Endothelial cell of umbilical vein (primary cell): Measurements from ENCODE around the gene BRD2. TPM values are rescaled to one million over a fixed set of nuclear protein-coding genes. Genes with fewer than 3 reads are reported as not detected.

Source experiments
- BruUV-seq: library from RNA; stranded (reverse); fragments of 400-500 nt; replicated peaks from 2 replicates; lab custom pipeline; 2021; lab: Mats Ljungman, UMichigan
- CTCF ChIA-PET: fragments of 300-600, 350-600 bp; sonication (Branson Sonifier 250); formaldehyde crosslinking; loops from one replicate; lab custom pipeline; 2021; ENCODE audit warnings: antibody characterized with exemption, inconsistent platforms; lab: Charles Lee
- POLR2A ChIA-PET: fragments of 300-600, 350-600 bp; sonication (Branson Sonifier 250); formaldehyde crosslinking; loops from one replicate; lab custom pipeline; 2021; ENCODE audit warnings: antibody characterized with exemption, inconsistent platforms; lab: Charles Lee
- DNase-seq: peaks from one replicate; pipeline ENCODE4 v3.0.0-alpha.2; 2011; ENCODE audit warnings: low read depth, low spot score
- FAIRE-seq: peaks from 2 replicates; lab custom pipeline; 2011; peaks lifted over from hg19 to GRCh38; lab: Jason Lieb, UNC
- H2AFZ ChIP-seq: 2 replicates; pipeline ENCODE4 v1.6.0; 2012; ENCODE audit warnings: low read depth, low read length, control low read depth, inconsistent platforms
- H3K27ac ChIP-seq: 2 replicates; pipeline ENCODE4 v1.5.1; 2011; ENCODE audit warnings: low read depth, mild to moderate bottlenecking, control low read depth, low read length, moderate library complexity; ENCODE audit not compliant: insufficient read depth
- H3K27me3 ChIP-seq, 2 experiments: 2 replicates each; pipeline versions ENCODE4 v1.6.0 to v1.6.1; 2011; ENCODE audit warnings: low read length in 2 of 2, mixed read lengths in 1 of 2; ENCODE audit not compliant: control insufficient read depth in 2 of 2, insufficient read depth in 2 of 2
- H3K36me3 ChIP-seq, 2 experiments: 2 replicates in 1 of 2; 3 replicates in 1 of 2; pipeline ENCODE4 v1.5.1; 2011; ENCODE audit warnings: low read length in 2 of 2, mild to moderate bottlenecking in 1 of 2, moderate library complexity in 1 of 2; ENCODE audit not compliant: control insufficient read depth in 2 of 2, insufficient read depth in 2 of 2; ENCODE audit errors: extremely low read depth in 1 of 2
- H3K4me1 ChIP-seq: 3 replicates; pipeline ENCODE4 v1.5.1; 2011; ENCODE audit warnings: mild to moderate bottlenecking, low read length; ENCODE audit not compliant: control insufficient read depth, insufficient read depth; ENCODE audit errors: extremely low read depth
- H3K4me2 ChIP-seq: 2 replicates; pipeline ENCODE4 v1.6.1; 2011; ENCODE audit warnings: low read length, control low read depth, mixed read lengths; ENCODE audit not compliant: insufficient read depth
- H3K4me3 ChIP-seq, 3 experiments: fragments of 200-600 bp in 1 of 3; sonication (generic), shearing (Covaris generic) in 1 of 3; replicated peaks in 1 of 3; 2 replicates each; pipeline ENCODE4 v1.5.1; 2011 to 2016; ENCODE audit warnings: control low read depth in 3 of 3, low read length in 3 of 3, mild to moderate bottlenecking in 2 of 3, inconsistent platforms in 1 of 3, low read depth in 1 of 3, moderate library complexity in 1 of 3; ENCODE audit not compliant: insufficient read depth in 1 of 3
- H3K79me2 ChIP-seq: 2 replicates; pipeline ENCODE4 v1.6.0; 2012; ENCODE audit warnings: low read length, inconsistent platforms; ENCODE audit not compliant: control insufficient read depth, insufficient read depth
- H3K9ac ChIP-seq: replicated peaks from 2 replicates; pipeline ENCODE3; 2011; ENCODE audit warnings: low read length, control low read depth; ENCODE audit not compliant: insufficient read depth; ENCODE audit errors: extremely low read depth
- H3K9me1 ChIP-seq: replicated peaks from 3 replicates; pipeline ENCODE4 v1.6.0; 2011; ENCODE audit warnings: mild to moderate bottlenecking, low read length; ENCODE audit not compliant: control insufficient read depth, insufficient read depth; ENCODE audit errors: extremely low read depth
- H3K9me3 ChIP-seq: replicated peaks from 2 replicates; pipeline ENCODE4 v1.5.1; 2012; ENCODE audit warnings: low read length, inconsistent platforms; ENCODE audit not compliant: control insufficient read depth, insufficient read depth
- H4K20me1 ChIP-seq: replicated peaks from 2 replicates; pipeline ENCODE3; 2011; ENCODE audit warnings: mild to moderate bottlenecking, low read length; ENCODE audit not compliant: control insufficient read depth, insufficient read depth; ENCODE audit errors: extremely low read depth
- MYC ChIP-seq: IDR thresholded peaks from one replicate; pipeline ENCODE4 v1.6.1; 2011; ENCODE audit warnings: mild to moderate bottlenecking, low read depth, low read length
- POLR2A ChIP-seq: IDR thresholded peaks from 2 replicates; pipeline ENCODE4 v1.6.1; 2012; ENCODE audit warnings: low read depth, mild to moderate bottlenecking, control low read depth, low read length
- POLR2AphosphoS5 ChIP-seq: IDR thresholded peaks from 2 replicates; pipeline ENCODE4 v1.6.1; 2012; ENCODE audit warnings: low read depth, mild to moderate bottlenecking, control low read depth, low read length, moderate library complexity; ENCODE audit not compliant: insufficient read depth
- dilution Hi-C: fragments of 300-500 bp; cut with MboI; formaldehyde crosslinking; loops from one replicate; pipeline ENCODE4 v1.15.0; 2019; ENCODE audit warnings: low sequenced_read_pairs; ENCODE audit not compliant: extremely low pct_ligation_motif_present
- intact Hi-C: fragments of 100-400 bp; cut with micrococcal nuclease; formaldehyde crosslinking; loops from one replicate; pipeline ENCODE4 v1.10.0; 2022
- polyA plus RNA-seq, 4 experiments: library from polyadenylated mRNA; depleted of rRNA in 3 of 4; stranded (reverse) in 3 of 4; unstranded in 1 of 4; fragments of >200 nt; gene quantifications; 2 replicates each; pipeline versions ENCODE4 v1.2.1 to v1.2.3, GENCODE V29; 2011 to 2012; ENCODE audit warnings: missing spikeins in 1 of 4
- total RNA-seq: library from RNA; stranded (reverse); gene quantifications from 2 replicates; pipeline ENCODE4 v1.2.3, GENCODE V29; 2021
- TF ChIP-seq, protein P1 (sequence below), 2 donors: IDR thresholded peaks; 1 replicate in 1 of 2; 2 replicates in 1 of 2; pipeline ENCODE4 v1.5.1; 2011; ENCODE audit warnings: low read length in 2 of 2, mild to moderate bottlenecking in 2 of 2, moderate library complexity in 2 of 2, control low read depth in 1 of 2, inconsistent platforms in 1 of 2, low read depth in 1 of 2; ENCODE audit not compliant: insufficient read depth in 1 of 2; ENCODE audit errors: extremely low read depth in 1 of 2

BRD2 gene
- total and polyA plus RNA-seq, 2 donors (not counting 3 experiments of a cell fraction or from before 2014, with no cell fraction given) = 131 to 197 TPM

DNA sequence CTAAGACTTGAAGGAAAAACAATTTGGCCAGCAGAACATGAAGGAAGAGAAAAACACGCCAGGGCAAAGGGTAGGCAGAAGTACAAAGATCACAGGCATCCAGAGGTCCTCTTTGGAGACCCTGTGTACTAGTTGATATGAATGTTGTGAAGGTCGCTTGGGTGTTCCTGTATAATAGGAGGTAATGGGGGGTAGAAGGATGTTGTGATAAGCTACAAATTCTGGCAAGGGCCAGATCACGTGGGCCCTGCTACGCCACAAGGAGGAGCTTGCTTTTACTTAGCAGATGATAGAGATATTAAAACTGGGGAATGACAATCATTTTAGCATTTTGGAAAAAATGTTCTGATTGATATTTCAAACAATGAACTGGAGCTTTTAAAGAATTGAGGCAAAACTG lies 14.6 kb upstream of the BRD2 start:
- TF ChIP-seq POLR2A = no peak
- TF ChIP-seq, protein P1, sequence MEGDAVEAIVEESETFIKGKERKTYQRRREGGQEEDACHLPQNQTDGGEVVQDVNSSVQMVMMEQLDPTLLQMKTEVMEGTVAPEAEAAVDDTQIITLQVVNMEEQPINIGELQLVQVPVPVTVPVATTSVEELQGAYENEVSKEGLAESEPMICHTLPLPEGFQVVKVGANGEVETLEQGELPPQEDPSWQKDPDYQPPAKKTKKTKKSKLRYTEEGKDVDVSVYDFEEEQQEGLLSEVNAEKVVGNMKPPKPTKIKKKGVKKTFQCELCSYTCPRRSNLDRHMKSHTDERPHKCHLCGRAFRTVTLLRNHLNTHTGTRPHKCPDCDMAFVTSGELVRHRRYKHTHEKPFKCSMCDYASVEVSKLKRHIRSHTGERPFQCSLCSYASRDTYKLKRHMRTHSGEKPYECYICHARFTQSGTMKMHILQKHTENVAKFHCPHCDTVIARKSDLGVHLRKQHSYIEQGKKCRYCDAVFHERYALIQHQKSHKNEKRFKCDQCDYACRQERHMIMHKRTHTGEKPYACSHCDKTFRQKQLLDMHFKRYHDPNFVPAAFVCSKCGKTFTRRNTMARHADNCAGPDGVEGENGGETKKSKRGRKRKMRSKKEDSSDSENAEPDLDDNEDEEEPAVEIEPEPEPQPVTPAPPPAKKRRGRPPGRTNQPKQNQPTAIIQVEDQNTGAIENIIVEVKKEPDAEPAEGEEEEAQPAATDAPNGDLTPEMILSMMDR (IDR thresholded peaks at IDR 0.05; ENCODE audit: extremely low read depth in 1 of 2, insufficient read depth in 1 of 2, low read depth in 1 of 2, low read length in 2 of 2) = no peak
- TF ChIP-seq POLR2AphosphoS5 = no peak
- Histone ChIP-seq H2AFZ (no peak overlapping the region), H3K27me3 (no peaks in the 10 kb centered on the region), H3K36me3 (no peaks in the 10 kb centered on the region), H3K4me2 (no peak overlapping the region), H3K9me1 (no peaks in the 10 kb centered on the region), H3K4me1 (no peaks in the 10 kb centered on the region), H3K27ac (no peak overlapping the region), H3K9me3 (no peaks in the 10 kb centered on the region), H3K9ac (no peak overlapping the region), H3K4me3 (no peak overlapping the region), H3K79me2 (no peaks in the 10 kb centered on the region), H4K20me1 (no peaks in the 10 kb centered on the region)
- dilution Hi-C loops = no loop called here
- no TSS peak for BruUV-seq
- ChIA-PET CTCF (interaction anchor here (0.6 to 10.8 kb wide), 27 partner anchors 9 to 1839 kb away, joined by 3 to 174 read pairs (median 6); partner anchors contain the start of genes BRD2, HLA-DMB, PSMB9 and PSORS1C1), POLR2A (interaction anchor here (0.8 to 3.8 kb wide), 3 partner anchors 15 to 20 kb away, joined by 4 to 58 read pairs (median 6); partner anchors contain the start of gene BRD2)
- DNase-seq (no peak), FAIRE-seq (no peak)
- intact Hi-C loops = loop anchor here (1.0 to 2.0 kb wide), 4 partner anchors 14 to 68 kb away; no protein-coding TSS in a partner anchor

DNA sequence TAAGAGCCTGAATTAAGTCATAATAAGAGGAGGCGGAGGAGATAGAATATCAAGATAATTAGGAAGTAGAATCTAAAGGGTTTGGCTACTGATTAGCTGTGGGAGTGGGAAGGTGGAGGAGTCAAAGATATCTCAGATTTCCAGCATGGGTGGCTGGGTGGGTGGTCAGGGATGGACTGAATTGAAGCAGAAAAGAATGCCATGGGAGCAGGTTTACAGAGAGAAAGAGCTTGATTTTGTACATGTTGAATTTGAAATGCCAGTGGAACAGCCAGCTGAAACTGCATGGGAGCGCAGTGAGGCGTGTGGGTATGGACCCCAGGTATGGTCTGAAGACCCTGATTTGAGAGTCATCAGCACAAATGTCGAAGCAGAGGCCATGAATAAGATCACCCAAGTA lies 14.1 kb upstream of the BRD2 start:
- POLR2A ChIA-PET = interaction anchor here (0.6 to 3.8 kb wide), 3 partner anchors 9 to 19 kb away, joined by 3 to 58 read pairs (median 4); no protein-coding TSS in a partner anchor
- no peaks in the 10 kb centered on the region for H3K4me1 ChIP-seq
- no peak for TF ChIP-seq MYC
- no peak for TF ChIP-seq POLR2A
- no peak for TF ChIP-seq POLR2AphosphoS5
- no peak overlapping the region for H3K27ac ChIP-seq
- H3K9me3 ChIP-seq = no peaks in the 10 kb centered on the region
- intact Hi-C loops = no loop called here
- no peaks in the 10 kb centered on the region for H3K27me3 ChIP-seq
- H3K9ac ChIP-seq = no peak overlapping the region
- DNase-seq = no peak
- H3K36me3 ChIP-seq = no peaks in the 10 kb centered on the region
- no peak overlapping the region for H3K4me2 ChIP-seq
- no peaks in the 10 kb centered on the region for H4K20me1 ChIP-seq
- H3K79me2 ChIP-seq = no peaks in the 10 kb centered on the region
- H3K4me3 ChIP-seq = no peak overlapping the region
- no TSS peak for BruUV-seq
- CTCF ChIA-PET = interaction anchor here (0.6 to 10.8 kb wide), 22 partner anchors 9 to 1840 kb away, joined by 3 to 174 read pairs (median 6); partner anchors contain the start of genes BRD2, HLA-DMB, PSORS1C1 and TAP2
- dilution Hi-C loops = no loop called here
- FAIRE-seq = no peak
- H3K9me1 ChIP-seq = no peaks in the 10 kb centered on the region
- no peak overlapping the region for H2AFZ ChIP-seq
